ENCODE data around the gene CDON. TPM values are rescaled to one million over a fixed set of nuclear protein-coding genes. Genes with fewer than 3 reads are reported as not detected.
A peak's percentile ranks its signal among the peaks of the same experiment; 100 is the strongest.

The CDON gene
- total RNA-seq (1 to 10 TPM; 1.7 to 5.0 (median 2.7) TPM), total RNA-seq (1.0 to 8.4 (median 3.7) reads per million in 29 experiments)
- total RNA-seq (2013) = 2.0 TPM

- Mint-ChIP-seq H3K27ac (peak within 1 kb of the TSS; percentile 93 to 96), H3K9me3 (no peaks in the 10 kb centered on the region), H3K4me3 (peak within 1 kb of the TSS; percentile 80 to 88 (median 85)), H3K27me3 (peaks cover 6 to 9% of the 10 kb centered on the region in 2 donors), H3K4me1 (peaks cover 6 to 18% (median 7%) of the 10 kb centered on the region in 3 donors), H3K36me3 (no peaks in the 10 kb centered on the region)
- ATAC-seq (replicated peaks in 1 of 4) (peak; percentile 89 to 94 (median 92)), DNase-seq (peak; percentile 70 to 95 (median 83))
- ChIA-PET CTCF (no interaction called here), POLR2A (interaction anchor here in 1 of 2 donors (0.6 kb wide), 1 partner anchor 453 kb away, joined by 3 read pairs; no protein-coding TSS in a partner anchor)
- Histone ChIP-seq H3K4me1 (ENCODE audit: control insufficient read depth in 1 of 2, extremely low read depth in 1 of 2, insufficient read depth in 2 of 2, low read length in 2 of 2) (peaks cover 2 to 15% of the 10 kb centered on the region in 2 experiments), H3K4me3 (ENCODE audit: control insufficient read depth in 1 of 2, extremely low read depth in 1 of 2, low read length in 1 of 2) (peak within 1 kb of the TSS; percentile 66 to 75), H3K27ac (ENCODE audit: low read length) (peak within 1 kb of the TSS; percentile 93), H3K27me3 (replicated peaks in 1 of 2; ENCODE audit: control insufficient read depth in 2 of 2, extremely low read depth in 1 of 2, insufficient read depth in 2 of 2, low read length in 1 of 2) (peaks cover 3 to 4% of the 10 kb centered on the region in 2 experiments), H3K36me3 (ENCODE audit: control insufficient read depth in 2 of 2, extremely low read depth in 1 of 2, insufficient read depth in 1 of 2, low read length in 1 of 2) (no peaks in the 10 kb centered on the region), H3K9me3 (no peaks in the 10 kb centered on the region)
- under 1% methylated on average over 55 of the region's 82 CpGs for WGBS (ENCODE audit: insufficient coverage)
These were observed at the start of gene CDON for GRCh38 chr11:126062679-126063506. Gene CDON (minus strand): TSS chr11:126062866. CDS start chr11:126023476, 39,390 bp downstream.

DNA sequence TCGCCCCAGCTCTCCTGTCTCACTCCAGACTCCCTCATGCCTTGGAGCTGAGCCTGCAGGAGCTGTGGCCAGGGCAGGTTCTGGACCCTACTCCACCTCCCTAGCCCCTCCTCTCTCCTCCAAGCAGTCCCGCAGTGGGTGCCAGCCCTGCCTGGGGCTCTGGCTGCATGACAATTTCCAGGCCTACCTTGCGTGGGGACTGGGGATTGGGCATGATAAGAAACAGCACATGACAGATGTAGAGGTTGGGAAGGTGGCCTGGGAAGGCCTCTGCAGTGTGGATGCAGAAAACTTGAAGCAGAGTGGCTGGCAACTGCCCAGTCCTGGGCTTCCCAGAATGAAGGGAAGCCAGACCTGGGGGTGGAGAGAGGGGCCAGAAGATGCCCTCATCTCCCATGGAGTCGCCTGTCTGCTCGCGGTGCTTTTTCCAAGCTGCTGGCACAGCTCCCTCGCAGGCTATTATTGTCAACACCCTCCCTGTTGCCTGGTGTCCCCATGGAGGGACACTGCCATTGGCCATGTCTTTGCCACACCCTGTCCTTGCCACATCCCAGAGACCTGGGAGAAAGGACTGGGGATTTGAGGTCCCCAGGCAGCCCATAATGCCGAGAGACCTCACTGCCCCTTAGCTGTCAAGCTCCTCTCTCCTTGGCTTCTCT, 48.9 kb upstream of the CDON start:
- no peaks in the 10 kb centered on the region for H3K36me3 Mint-ChIP-seq
- H3K4me3 Mint-ChIP-seq = no peak overlapping the region
- ChIA-PET POLR2A (no interaction called here), CTCF (no interaction called here)
- DNase-seq (no peak), ATAC-seq (replicated peaks in 1 of 4) (no peak)
- no peak overlapping the region for H3K27ac ChIP-seq (ENCODE audit: low read length)
- H3K27ac Mint-ChIP-seq = no peak overlapping the region
- H3K36me3 ChIP-seq (ENCODE audit: control insufficient read depth in 2 of 2, extremely low read depth in 1 of 2, insufficient read depth in 1 of 2, low read length in 1 of 2) = no peaks in the 10 kb centered on the region
- no peaks in the 10 kb centered on the region for H3K4me1 Mint-ChIP-seq
- H3K4me1 ChIP-seq (ENCODE audit: control insufficient read depth in 1 of 2, extremely low read depth in 1 of 2, insufficient read depth in 2 of 2, low read length in 2 of 2) = no peaks in the 10 kb centered on the region
- no peaks in the 10 kb centered on the region for H3K9me3 Mint-ChIP-seq
- H3K27me3 ChIP-seq (replicated peaks in 1 of 2; ENCODE audit: control insufficient read depth in 2 of 2, extremely low read depth in 1 of 2, insufficient read depth in 2 of 2, low read length in 1 of 2) = peaks cover 0 to 7% of the 10 kb centered on the region in 2 experiments
- 89% methylated on average over 6 of the region's 8 CpGs for WGBS (ENCODE audit: insufficient coverage)
- H3K27me3 Mint-ChIP-seq = no peaks in the 10 kb centered on the region
- H3K9me3 ChIP-seq = no peaks in the 10 kb centered on the region
- H3K4me3 ChIP-seq (ENCODE audit: control insufficient read depth in 1 of 2, extremely low read depth in 1 of 2, low read length in 1 of 2) = no peak overlapping the region

DNA sequence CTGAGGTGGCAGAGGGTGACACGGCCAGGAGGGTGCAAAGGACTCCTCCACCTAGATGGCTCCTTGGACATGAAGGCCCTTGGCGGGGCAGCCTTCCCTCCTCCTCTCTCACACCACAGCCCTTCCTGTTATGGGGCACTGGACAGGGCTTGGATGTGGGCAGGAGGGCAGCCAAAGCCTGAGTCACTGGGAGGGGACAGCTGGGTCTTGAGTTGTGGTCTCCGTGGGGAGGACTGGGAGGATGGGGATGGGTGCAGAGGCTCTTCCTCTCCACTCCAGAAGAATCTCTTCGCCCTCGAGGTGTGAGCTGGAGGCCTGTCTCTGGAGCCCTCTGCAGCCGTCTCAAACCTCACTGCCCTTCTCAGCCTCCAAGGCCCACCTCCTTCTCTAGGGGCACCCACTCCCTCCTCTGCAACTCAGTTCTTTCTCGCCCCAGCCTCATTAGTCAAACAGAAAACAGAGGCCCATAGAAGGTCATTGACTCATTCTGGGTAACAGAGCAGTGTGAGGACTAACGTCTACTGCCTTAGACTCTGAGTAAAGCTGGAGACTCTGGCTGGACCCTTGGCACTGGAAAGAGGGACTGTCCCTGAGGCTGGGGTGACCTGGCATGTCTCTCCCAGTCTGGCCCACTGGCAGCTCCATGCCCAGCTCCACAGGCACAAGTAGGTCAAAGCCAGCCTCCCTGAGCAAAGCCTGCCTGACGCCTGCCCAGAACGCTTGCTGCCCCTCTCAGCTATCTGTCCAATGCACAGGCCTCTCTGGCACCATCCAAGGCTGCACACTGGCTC, 47.5 kb upstream of the CDON start:
- no peaks in the 10 kb centered on the region for H3K36me3 Mint-ChIP-seq
- H3K4me1 Mint-ChIP-seq = no peaks in the 10 kb centered on the region
- no peaks in the 10 kb centered on the region for H3K27me3 Mint-ChIP-seq
- ATAC-seq (replicated peaks in 1 of 4) (no peak), DNase-seq (no peak)
- no peak overlapping the region for H3K27ac ChIP-seq (ENCODE audit: low read length)
- no peaks in the 10 kb centered on the region for H3K9me3 Mint-ChIP-seq
- no peaks in the 10 kb centered on the region for H3K9me3 ChIP-seq
- CTCF ChIA-PET = interaction anchor here in 1 of 2 donors (1.0 kb wide), 1 partner anchor 126 kb away, joined by 4 read pairs; no protein-coding TSS in a partner anchor
- H3K4me3 Mint-ChIP-seq = no peak overlapping the region
- H3K4me1 ChIP-seq (ENCODE audit: control insufficient read depth in 1 of 2, extremely low read depth in 1 of 2, insufficient read depth in 2 of 2, low read length in 2 of 2) = no peaks in the 10 kb centered on the region
- WGBS (ENCODE audit: insufficient coverage) = 64% methylated on average over 3 of the region's 10 CpGs
- peaks cover 0 to 8% of the 10 kb centered on the region in 2 experiments for H3K27me3 ChIP-seq (replicated peaks in 1 of 2; ENCODE audit: control insufficient read depth in 2 of 2, extremely low read depth in 1 of 2, insufficient read depth in 2 of 2, low read length in 1 of 2)
- H3K4me3 ChIP-seq (ENCODE audit: control insufficient read depth in 1 of 2, extremely low read depth in 1 of 2, low read length in 1 of 2) = no peak overlapping the region
- no peak overlapping the region for H3K27ac Mint-ChIP-seq
- POLR2A ChIA-PET = no interaction called here
- H3K36me3 ChIP-seq (ENCODE audit: control insufficient read depth in 2 of 2, extremely low read depth in 1 of 2, insufficient read depth in 1 of 2, low read length in 1 of 2) = no peaks in the 10 kb centered on the region

GRCh38 chr11:126106594-126107328, 44.1 kb upstream of the CDON start:
- 78% methylated on average over 16 of the region's 17 CpGs for WGBS (ENCODE audit: insufficient coverage)
- H3K9me3 ChIP-seq = no peaks in the 10 kb centered on the region
- Mint-ChIP-seq H3K27ac (no peak overlapping the region), H3K4me1 (no peaks in the 10 kb centered on the region), H3K27me3 (no peaks in the 10 kb centered on the region), H3K36me3 (no peaks in the 10 kb centered on the region), H3K4me3 (no peak overlapping the region), H3K9me3 (no peaks in the 10 kb centered on the region)
- H3K36me3 ChIP-seq (ENCODE audit: control insufficient read depth in 2 of 2, extremely low read depth in 1 of 2, insufficient read depth in 1 of 2, low read length in 1 of 2) = no peaks in the 10 kb centered on the region
- H3K27me3 ChIP-seq (replicated peaks in 1 of 2; ENCODE audit: control insufficient read depth in 2 of 2, extremely low read depth in 1 of 2, insufficient read depth in 2 of 2, low read length in 1 of 2) = peaks cover 0 to 10% of the 10 kb centered on the region in 2 experiments
- no peak overlapping the region for H3K4me3 ChIP-seq (ENCODE audit: control insufficient read depth in 1 of 2, extremely low read depth in 1 of 2, low read length in 1 of 2)
- ATAC-seq (replicated peaks in 1 of 4) (no peak), DNase-seq (no peak)
- no peak overlapping the region for H3K27ac ChIP-seq (ENCODE audit: low read length)
- ChIA-PET CTCF (interaction anchor here in 1 of 2 donors (0.6 kb wide), 1 partner anchor 72 kb away, joined by 3 read pairs; no protein-coding TSS in a partner anchor), POLR2A (no interaction called here)
- no peaks in the 10 kb centered on the region for H3K4me1 ChIP-seq (ENCODE audit: control insufficient read depth in 1 of 2, extremely low read depth in 1 of 2, insufficient read depth in 2 of 2, low read length in 2 of 2)

GRCh38 chr11:126105748-126106080, 43.0 kb upstream of the CDON start:
- Histone ChIP-seq H3K4me3 (ENCODE audit: control insufficient read depth in 1 of 2, extremely low read depth in 1 of 2, low read length in 1 of 2) (no peak overlapping the region), H3K27me3 (replicated peaks in 1 of 2; ENCODE audit: control insufficient read depth in 2 of 2, extremely low read depth in 1 of 2, insufficient read depth in 2 of 2, low read length in 1 of 2) (peaks cover 0 to 16% of the 10 kb centered on the region in 2 experiments), H3K27ac (ENCODE audit: low read length) (no peak overlapping the region), H3K36me3 (ENCODE audit: control insufficient read depth in 2 of 2, extremely low read depth in 1 of 2, insufficient read depth in 1 of 2, low read length in 1 of 2) (no peaks in the 10 kb centered on the region), H3K9me3 (no peaks in the 10 kb centered on the region), H3K4me1 (ENCODE audit: control insufficient read depth in 1 of 2, extremely low read depth in 1 of 2, insufficient read depth in 2 of 2, low read length in 2 of 2) (no peaks in the 10 kb centered on the region)
- no peak overlapping the region for H3K4me3 Mint-ChIP-seq
- H3K4me1 Mint-ChIP-seq = no peaks in the 10 kb centered on the region
- POLR2A ChIA-PET = no interaction called here
- H3K36me3 Mint-ChIP-seq = no peaks in the 10 kb centered on the region
- H3K27me3 Mint-ChIP-seq = no peaks in the 10 kb centered on the region
- H3K27ac Mint-ChIP-seq = no peak overlapping the region
- H3K9me3 Mint-ChIP-seq = no peaks in the 10 kb centered on the region
- DNase-seq = no peak
- ATAC-seq (replicated peaks in 1 of 4) = no peak
- 77% methylated on average over 11 of the region's 11 CpGs for WGBS (ENCODE audit: insufficient coverage)
- CTCF ChIA-PET = no interaction called here

All from T-cell (primary cell).